Ecto neural progenitor cell (in vitro differentiated cells): ENCODE measurements around the gene ANO9.

Experiments
- DNase-seq: peaks from one replicate; pipeline ENCODE4 v3.0.0-alpha.2; 2018; ENCODE audit warnings: low spot score

The ANO9 gene, protein sequence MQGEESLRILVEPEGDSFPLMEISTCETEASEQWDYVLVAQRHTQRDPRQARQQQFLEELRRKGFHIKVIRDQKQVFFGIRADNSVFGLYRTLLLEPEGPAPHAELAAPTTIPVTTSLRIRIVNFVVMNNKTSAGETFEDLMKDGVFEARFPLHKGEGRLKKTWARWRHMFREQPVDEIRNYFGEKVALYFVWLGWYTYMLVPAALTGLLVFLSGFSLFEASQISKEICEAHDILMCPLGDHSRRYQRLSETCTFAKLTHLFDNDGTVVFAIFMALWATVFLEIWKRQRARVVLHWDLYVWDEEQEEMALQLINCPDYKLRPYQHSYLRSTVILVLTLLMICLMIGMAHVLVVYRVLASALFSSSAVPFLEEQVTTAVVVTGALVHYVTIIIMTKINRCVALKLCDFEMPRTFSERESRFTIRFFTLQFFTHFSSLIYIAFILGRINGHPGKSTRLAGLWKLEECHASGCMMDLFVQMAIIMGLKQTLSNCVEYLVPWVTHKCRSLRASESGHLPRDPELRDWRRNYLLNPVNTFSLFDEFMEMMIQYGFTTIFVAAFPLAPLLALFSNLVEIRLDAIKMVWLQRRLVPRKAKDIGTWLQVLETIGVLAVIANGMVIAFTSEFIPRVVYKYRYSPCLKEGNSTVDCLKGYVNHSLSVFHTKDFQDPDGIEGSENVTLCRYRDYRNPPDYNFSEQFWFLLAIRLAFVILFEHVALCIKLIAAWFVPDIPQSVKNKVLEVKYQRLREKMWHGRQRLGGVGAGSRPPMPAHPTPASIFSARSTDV

DNA sequence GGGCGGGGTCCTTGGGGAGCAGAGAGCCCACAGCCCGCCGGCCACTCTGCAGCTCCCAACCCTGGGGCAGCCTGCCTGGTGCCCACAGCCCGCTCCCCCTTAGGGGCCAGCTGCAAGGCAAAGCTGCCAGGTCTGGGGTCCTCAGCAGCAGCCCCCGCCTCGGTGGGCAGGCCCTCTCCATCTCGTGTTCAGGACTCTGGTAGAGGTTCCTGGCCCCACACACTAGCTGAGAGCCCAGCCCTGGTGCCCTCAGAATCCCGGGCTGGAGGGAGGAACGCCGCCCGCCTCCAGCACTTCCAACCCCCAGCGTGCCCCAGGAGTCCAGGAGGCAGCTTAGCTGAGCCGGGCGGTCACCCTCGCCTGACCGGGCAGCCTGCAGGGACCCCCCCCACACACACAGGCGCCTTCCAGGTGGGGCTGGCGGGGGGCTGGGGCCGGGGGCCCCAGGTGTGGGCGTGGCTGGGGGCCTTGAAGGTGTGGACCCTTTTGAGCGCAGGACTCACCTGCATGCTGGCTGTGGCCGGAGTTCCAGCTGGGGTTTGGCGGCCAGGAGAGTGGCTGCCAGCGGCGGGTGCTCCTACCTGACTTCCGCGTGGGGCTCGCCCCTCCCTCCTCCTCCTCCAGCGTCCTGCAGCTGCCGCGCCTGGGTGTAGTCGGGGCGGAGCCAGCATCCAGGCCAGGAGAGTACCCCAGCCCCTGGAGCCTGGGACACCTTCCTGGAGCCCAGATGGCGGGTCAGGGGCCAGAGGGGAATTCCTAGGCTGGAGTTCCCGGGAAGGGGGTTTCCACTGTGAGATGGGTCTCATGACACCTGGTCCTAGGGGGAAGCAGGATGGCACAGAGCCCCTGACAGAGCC, at the start of gene ANO9:
Gene ANO9, minus strand, starts transcription at position 594 of the 857 bp plus-strand sequence. Its CDS starts 85 bp downstream, at position 509.
- no peak for DNase-seq

DNA sequence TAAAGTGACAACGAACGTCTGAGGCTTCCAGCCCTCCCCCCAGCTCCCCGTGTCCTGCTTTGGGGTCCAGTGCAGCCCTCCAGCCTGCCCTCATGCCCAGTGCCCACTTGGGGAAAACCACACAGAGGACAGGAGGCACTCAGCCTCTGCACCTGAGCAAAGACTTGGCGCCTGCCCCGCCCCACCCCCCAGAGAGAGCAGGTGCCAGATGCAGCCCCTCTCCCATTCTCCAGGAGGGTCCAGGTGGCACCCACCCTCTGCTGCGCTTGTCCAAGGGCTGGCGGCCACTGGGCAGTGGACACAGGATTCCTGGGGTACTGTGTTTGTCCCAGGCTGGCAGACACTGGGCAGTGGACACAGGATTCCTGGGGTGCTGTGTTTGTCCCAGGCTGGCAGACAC, 49.5 kb upstream of the ANO9 start:
- no peak for DNase-seq

DNA sequence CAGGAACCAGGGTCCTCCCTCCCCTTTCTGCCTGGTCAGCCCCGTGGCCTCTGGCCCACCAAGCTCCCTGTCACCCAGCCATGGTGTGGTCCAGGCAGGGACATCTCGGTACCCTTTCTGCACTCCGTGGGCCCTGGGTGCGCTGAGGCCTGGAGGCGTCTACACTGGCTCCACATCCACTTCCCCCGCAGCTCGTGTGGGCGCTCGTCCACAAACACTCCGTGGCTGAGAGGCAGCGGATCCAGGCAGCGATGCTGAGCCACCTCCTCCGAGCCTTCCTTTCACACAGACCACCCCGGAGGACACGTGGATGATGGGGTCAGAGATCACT, 49.1 kb upstream of the ANO9 start:
- no peak for DNase-seq

DNA sequence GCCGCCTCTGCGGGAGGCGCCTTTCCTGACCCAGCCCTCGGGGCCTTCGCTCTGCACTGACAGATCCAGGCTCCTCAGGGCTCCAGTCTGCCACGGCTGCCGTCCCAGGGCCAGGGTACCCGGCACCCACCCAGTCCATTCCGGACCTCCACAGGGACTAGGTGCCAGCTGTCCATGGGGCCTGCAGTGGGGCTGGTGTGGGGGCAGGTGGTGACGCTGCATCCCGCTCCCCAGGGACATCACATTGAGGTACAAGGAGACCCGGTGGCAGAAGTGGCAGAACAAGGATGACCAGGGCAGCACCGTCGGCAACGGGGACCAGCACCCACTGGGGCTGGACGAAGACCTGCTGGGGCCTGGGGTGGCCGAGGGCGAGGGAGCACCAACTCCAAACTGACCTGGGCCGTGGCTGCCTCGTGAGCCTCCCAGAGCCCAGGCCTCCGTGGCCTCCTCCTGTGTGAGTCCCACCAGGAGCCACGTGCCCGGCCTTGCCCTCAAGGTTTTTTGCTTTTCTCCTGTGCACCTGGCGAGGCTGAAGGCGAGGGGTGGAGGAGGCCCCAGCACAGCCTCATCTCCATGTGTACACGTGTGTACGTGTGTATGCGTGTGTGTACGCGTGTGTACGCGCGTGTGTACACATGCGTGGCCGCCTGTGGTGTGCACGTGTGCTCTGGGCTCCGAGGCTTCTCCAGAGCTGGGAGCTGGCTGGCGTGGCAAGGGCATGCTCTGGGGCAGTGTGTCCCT, 48.5 kb upstream of the ANO9 start:
- no peak for DNase-seq

DNA sequence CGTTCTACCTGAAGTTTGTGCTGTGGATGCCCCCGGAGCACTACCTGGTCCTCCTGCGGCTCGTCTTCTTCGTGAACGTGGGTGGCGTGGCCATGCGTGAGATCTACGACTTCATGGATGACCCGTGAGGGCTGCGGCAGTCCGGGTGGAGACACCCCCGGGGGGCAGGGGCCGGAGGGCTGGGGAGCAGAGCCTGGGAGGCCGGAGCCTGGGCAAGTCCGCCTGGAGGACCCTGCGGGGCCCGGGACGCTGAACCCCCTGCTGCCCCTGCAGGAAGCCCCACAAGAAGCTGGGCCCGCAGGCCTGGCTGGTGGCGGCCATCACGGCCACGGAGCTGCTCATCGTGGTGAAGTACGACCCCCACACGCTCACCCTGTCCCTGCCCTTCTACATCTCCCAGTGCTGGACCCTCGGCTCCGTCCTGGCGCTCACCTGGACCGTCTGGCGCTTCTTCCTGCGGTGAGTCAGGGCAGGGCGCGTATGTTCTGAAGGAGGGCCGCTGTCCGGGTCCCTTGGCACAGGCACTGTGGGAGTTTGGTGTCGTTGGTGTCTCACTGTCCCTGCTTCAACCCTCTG, 47.9 kb upstream of the ANO9 start:
- no peak for DNase-seq

DNA sequence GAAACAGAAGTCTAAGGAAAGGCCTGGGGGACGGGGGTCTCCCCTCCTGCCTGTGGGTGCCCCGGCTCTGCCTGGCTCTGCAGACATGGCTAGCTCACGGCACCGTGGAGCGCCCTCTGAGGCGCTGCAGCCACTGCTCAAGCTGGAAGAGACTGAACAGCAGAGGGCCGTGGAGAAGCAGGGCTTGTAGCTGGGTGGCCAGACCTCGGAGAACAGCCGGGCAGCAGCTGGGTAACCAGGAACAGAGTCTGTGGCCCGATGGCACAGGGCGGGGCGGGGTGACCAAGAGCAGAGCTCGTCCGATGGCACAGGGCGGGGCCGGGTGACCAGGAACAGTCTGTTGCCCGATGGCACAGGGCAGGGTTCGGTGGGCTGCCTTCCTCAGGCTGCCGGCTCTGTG, 47.2 kb upstream of the ANO9 start:
- DNase-seq = no peak

DNA sequence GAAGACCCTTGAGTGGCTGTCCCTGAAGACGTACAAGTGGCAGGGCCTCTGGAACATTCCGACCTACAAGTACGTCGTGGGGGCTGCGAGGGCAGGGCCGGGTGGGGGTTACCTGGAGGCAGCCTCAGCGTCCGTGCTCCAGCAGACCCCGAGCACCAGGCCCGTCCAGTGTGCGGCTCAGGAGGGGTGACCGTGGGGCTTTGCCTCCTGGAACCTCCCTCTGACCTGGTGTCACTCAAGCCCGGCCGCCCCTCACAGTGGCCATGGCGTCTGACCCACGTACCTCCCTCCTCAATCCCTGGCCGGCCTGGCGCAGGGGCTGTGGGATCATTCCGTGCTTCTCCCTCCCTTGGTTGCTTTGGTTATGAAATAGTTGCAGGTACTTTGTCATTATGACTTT, 46.8 kb upstream of the ANO9 start:
- no peak for DNase-seq

DNA sequence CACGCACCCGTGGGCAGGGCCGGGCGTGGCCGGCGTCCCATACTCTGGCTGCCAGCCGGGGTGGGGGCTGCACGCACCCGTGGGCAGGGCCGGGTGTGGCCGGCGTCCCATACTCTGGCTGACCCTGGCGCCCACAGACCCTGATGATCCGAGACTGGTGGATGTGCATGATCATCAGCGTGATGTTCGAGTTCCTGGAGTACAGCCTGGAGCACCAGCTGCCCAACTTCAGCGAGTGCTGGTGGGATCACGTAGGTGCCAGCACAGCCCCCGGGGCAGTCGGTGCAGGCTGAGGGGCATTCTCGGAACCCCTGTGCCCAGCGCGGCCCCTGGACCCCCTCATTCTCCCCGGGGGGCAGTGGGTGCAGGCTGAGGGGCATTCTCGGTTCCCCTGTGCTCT, 46.3 kb upstream of the ANO9 start:
- DNase-seq = no peak

DNA sequence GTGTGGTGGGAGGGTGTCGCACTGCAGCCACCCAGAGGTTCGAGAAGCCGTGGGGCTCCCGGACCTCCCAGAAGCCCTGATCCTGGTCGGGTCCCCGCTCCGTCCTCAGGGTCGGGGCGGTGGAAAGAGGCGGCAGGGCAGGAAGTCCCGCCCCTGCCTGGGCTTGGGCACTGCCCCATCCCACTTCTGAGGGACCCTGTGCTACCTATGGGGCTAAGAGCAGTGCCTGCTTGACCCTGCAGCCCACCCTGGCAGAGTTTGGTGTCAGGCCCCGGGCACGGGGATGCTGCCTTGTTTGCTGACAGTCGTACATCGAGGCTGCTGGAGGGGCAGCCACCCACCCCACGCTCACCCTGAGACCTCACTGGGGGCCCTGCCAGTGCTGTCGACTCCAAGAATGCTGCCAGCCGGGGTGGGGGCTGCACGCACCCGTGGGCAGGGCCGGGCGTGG, 45.8 kb upstream of the ANO9 start:
- no peak for DNase-seq

DNA sequence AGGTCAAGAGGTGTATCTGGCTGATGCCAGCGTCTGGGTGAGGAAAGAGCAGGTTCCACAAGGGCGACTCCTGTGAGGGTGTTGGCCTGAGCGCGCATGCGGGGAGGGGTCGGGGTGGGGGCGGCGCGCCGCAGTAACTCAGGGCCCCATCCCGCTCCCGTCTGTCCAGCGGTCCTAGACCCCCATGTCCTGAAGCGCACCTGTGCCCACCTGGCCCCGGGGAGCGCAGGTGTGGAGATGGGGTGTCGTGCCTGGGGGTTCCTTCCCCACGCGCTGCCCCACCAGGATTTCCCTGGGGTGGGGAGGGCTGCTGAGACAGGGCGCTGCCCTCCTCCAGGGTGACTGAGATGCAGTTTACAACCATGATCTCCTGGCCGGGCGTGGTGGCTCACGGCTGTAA, 44.4 kb upstream of the ANO9 start:
- DNase-seq = no peak

DNA sequence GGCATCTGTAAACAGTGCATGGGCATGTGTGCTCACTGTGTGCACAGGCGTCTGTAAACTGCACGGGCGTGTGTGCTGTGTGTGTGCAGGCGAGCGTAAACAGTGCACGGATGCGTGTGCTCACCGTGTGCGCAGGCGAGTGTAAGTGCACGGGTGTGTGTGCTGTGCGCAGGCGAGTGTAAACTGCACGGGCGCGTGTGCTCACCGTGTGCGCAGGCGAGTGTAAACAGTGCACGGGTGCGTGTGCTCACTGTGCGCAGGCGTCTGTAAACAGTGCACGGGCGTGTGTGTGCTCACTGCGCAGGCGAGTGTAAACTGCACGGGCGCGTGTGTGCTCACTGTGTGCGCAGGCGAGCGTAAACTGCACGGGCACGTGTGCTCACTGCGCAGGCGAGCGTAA, 42.8 kb upstream of the ANO9 start:
- DNase-seq = no peak

DNA sequence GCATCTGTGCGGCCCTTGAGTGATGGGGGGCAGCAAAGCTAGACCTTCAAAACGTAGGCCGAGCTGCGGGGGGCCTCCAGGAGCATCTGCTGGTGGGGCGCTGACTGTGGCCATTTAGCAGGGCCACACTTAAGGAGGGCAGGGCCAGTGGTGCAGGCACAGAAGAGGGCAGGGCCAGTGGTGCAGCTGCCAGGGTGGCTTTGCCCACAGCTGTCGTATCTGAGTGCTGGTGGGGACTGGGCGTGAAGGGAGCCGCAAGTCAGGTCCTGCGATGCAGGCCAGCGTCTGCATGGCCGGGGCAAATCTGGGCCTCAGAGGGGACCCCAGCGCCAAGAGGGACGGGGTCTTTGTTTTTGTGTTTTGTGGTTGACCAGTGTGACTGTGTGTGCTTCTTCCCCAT, 37.5 kb upstream of the ANO9 start:
- no peak for DNase-seq

DNA sequence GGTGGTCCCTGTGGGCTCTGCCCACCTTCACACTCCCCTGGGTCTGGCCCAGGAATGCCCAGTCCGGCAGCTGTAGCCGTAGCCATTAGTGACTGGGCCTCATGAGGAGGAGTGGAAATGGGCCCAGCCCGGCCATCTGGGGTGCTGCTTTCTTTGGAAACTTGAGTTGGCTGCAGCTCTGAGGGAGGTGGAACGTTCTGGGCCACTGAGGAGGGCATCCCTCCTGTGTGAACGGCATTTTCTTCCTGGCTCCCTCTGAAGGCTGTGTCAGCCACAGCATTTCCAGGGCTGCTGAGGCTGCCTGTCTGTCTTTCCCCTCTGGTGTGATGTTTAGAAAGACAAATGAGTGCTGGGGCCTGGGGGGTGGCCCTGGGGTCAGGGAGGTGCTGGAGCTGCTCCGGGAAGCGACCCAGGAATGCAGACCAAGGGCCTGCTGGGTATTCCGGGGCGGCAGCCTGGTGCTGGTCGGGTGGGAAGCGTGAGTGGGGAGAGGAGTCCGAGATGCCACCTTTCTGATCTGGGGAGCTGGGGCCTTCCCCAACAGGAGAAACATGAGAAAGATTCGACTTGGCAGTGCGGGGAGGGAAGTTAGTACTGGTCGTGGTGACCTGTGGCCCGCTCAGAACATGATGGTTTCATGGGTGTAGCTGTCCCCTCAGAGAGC, 35.4 kb upstream of the ANO9 start:
- DNase-seq = no peak

DNA sequence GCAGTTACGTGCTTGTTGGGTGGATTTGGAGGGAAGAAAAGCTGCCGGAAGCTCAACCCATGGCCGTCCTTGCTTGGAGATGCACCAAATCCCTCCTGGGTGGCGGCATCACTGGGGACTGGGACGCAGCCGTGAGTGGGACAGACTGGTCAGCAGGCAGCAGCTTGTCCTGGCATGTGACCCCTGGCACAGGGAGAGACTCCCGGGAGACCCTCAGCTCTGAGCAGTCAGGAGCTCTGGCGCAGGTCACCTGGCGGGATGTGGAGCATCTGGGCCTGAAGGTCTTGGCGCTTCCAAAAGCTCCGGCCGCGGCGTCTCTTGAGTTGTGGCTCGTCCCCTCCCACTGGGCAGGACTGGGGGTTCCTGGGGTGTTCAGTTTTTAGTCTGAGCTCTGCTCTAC, 34.6 kb upstream of the ANO9 start:
- DNase-seq = no peak

DNA sequence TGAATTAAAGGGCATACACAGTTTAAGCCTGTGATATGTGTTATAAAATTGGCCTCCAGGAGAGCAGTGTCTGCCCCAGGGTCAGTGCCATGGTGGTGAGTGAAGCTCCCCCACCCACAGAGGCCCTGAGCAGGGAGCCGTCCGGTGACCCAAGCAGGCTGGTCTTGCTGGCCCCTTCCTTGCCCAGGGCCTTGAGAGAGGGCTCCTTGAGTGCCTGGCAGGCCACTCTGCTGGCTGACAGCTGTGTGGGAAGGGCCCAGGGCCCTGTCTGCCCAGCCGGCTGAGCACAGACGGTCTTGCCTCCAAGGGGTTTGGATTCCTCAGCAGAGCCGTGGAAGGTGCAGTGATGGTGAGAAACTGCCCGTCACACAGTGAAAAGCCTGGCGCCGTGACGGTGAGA, 34.1 kb upstream of the ANO9 start:
- DNase-seq = no peak

DNA sequence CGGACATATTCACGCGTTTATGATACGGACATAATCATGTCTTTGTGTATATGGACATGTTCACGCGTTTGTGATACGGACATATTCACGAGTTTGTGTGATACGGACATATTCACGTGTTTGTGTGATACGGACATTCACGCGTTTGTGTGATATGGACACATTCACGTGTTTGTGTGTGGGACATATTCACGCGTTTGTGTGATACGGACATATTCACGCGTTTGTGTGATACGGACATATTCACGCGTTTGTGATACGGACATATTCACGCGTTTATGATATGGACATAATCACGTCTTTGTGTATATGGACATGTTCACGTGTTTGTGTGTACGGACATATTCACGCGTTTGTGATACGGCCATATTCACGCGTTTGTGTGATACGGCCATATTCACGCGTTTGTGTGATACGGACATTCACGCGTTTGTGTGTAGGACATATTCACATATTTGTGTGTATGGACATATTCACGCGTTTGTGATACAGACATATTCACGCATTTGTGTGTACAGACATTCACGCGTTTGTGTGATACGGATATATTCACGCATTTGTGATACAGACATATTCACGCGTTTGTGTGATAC, 33.2 kb upstream of the ANO9 start:
- DNase-seq = no peak

DNA sequence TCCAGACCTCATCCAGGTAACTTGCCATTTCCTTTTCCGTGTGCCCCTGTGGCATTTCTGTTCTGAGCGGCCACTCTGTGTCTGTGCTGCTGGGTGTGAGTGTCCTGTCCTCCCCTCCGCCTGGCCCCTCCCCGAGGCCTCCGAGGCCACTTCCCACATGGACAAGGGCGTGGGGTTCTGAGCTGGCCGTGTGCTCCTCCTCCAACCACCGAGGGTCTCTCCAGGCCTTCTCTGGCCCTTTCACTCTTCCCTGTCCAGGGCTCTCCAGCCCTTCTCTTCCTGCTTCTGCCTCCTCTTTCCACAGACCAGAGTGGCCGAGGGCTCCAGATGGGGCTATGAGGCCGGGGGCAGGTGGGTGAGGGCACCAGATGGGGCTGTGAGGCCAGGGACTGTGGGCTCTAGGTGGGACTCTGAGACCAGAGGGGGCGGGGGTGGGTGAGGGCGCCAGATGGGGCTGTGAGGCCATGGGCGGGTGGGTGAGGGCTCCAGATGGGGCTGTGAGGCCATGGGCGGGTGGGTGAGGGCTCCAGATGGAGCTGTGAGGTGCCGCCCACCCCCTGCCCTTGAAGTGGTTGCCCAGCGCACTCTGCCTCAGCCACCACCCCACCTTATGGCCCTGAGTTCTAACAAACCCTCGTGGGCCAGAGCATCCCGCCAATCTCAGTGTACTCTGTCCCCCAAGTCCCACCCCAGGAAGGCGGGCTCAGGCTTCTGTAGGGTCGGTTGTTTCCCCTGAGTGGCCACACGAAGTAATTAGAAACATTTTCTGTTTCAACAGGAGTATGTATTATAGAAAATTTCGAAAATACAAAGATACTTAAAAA, 32.4 kb upstream of the ANO9 start:
- DNase-seq = no peak

DNA sequence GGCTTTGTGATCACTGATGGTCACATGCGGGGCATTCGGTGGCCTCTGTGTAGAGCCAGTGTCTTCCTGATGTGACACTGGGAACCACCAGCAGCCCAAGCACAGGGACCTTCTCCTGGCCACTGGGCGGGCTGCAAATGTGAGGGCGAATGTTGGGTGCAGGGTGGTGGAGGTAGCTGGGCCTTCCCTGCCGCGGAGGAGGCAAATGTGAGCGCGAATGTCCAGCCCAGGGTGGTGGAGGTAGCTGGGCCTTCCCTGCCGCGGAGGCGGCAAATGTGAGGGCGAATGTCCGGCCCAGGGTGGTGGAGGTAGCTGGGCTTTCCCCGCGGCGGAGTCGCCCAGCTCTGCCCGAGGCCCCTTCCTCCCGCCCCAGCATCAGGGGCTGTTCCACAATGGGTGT, 31.6 kb upstream of the ANO9 start:
- no peak for DNase-seq

DNA sequence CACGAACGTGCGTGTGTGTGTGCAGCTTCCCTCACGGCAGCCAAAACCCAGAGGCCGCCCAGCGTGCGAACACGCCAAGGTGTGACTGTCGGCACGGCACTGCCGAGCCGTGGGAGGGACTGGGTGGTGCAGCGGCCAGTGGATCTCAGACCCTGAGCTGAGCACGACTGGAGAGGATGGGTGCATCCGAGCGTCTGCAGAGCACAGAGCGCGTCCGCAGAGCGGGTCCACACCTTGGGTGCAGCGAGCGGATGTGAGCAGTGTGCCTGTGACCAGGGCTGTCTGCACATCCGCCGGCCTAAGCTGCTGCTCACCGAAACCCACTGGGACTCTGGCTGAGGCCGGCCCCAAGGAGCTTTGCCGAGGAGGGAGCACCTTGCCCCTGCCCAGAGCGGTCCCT, 31.0 kb upstream of the ANO9 start:
- DNase-seq = no peak

DNA sequence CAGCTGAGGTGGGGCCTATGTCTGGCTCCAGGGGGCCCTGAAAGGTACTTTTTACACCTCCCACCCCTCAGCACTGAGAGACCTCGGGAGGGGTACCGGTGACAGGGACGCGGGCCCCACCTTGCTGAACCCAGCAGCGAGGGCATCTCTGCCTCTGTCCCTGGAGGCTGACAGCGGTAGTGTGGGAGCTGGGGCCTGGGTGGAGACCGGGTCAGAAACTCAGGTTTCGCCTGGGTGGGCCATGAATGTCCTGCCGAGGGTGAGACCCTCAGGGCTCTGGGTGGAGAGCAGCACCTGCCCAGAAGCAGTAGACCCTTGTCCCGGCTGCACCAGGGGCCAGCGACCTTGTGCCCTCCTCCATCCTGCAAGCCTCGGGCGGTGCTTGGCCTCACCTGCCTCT, 30.5 kb upstream of the ANO9 start:
- DNase-seq = no peak
